Measurements from ENCODE around the gene YARS1.

The YARS1 gene

DNA sequence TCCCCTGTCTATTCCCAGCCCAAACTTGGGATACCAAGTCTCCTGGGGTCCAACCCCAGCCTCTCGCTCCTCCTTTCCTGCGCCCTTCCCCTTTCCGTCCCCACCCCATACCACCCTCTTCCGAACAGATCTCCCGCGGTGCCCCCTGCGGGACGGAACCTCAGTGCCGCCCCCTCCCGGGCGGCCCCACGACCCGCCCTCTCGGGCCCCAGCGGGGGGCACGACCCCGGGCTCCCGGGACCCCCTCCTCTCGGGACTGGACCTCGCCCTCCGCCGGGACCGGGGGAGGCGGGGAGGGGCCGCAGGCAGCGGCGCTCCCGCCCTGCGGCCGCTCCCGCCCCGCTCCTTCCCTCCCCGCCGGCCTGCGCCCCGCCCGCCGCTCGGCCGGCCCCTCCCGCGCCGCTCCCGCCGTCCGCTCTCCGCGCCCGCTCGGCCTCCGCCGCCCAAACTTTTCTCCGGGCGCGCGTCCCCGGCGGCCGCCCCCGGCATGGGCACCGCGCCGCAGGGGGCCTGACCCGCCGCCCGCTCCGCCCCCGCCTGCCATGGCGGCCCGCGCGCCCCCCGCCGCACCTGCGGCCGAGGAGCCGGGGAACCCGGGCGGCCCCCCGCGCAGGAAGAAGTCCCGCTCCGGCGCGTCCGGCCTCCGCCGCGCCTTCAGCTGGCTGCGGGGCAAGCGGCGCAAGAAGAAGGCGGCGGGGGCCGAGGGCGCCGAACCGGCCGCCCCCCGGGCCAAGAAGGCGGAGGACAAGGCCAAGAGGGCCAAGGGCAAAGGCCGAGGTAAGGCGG is 75.6 kb downstream of the YARS1 start:
- no peak for DNase-seq

DNA sequence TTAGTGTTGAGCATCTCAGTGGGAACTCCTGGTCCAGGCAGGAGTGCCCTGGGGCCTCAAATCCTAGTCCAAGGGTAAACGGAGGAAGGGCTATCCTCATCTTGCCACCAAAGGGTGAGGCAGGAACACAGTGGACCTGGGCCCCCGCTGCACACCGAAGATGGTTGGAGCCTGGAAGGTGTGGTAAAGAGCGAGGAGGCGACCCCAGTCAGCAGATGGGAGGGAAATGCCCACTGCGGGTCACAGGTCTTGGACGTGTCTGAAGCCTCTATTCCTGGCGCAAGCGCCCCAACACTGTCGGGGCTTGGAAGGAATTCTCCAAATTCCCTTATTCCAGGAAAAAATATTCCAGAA is 76.1 kb downstream of the YARS1 start:
- no peak for DNase-seq

DNA sequence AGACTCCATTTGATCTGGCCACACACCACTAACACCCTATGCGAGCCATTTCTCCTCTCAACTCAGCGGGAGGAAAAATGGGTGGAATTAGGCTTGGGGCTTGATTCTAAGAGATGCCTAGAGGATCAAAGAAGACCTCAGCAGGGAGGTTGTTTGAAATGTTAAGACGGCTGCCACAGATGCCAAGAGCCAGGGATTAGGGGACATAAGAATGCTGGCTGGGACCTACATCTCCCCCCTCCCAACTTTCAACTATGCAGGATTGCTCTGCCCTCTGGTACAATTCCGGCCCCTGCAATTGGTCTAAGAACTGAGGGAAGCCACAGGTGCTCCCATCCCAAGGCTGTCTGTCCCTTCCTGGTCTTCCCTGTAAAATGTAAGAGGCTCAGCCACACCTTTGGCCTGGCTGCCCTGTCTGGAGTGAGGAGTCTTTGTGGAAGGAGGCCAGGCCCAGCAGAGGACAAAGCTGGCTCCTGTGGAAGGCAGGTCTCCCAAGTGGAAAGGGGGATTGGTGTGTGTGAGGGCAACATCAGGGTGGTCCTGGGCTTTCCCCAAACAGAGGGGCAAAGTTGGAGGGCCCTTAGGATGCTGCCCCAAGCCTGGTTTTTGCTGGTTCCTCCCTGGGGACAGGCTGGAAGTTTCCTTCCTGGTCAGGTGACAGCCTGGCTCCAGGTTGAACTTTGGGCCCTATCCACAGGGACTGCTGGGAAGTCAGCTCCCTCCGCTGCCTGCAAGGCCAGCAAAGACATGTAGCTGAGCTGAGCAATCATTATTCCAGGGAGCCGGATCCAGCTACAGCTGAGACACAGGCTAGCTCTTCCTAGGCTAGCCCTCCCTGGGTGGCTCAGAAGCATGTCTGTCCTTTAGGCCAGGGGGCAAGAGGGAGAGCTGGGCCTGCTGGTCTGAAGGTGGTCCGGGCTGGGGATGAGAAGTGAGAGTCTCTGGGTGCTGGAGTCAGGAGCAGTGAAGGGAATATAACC is 80.1 kb downstream of the YARS1 start:
- no peak for DNase-seq

DNA sequence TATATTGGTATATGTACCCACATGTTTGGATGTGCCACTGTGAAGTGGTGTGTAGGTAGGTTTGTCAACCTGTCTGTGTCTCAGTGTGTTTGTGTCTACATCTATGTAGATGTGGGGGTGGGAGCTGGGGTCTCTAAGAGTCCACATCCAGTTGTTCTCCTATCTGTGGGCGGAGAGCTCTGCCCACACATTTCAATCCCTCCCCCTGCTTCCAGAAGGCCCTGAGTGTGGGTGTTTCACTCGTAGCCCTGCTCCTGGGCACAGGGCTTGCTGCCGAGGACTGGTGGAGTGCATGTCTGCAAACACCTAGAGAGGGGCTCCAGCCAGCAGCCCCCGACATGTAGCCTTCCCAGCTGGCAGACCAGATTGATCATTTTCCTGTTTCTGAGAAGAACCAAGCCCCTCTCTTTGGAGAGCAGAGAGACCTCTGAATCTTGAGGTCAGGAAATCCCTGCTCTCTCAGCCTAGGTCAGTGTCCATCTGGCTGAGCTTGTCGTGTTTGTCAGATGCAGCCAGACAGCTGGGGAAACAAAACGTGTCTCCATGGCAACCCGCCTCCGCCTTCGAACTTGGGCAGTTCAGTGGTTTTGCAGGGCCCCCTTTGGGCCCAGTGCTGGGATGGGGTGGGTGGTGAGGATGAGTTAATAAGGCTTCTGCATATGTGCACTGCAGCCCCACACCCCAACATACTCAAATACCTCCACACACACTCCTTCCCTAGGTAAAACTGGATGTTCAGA is 83.4 kb downstream of the YARS1 start:
- DNase-seq, result no peak

DNA sequence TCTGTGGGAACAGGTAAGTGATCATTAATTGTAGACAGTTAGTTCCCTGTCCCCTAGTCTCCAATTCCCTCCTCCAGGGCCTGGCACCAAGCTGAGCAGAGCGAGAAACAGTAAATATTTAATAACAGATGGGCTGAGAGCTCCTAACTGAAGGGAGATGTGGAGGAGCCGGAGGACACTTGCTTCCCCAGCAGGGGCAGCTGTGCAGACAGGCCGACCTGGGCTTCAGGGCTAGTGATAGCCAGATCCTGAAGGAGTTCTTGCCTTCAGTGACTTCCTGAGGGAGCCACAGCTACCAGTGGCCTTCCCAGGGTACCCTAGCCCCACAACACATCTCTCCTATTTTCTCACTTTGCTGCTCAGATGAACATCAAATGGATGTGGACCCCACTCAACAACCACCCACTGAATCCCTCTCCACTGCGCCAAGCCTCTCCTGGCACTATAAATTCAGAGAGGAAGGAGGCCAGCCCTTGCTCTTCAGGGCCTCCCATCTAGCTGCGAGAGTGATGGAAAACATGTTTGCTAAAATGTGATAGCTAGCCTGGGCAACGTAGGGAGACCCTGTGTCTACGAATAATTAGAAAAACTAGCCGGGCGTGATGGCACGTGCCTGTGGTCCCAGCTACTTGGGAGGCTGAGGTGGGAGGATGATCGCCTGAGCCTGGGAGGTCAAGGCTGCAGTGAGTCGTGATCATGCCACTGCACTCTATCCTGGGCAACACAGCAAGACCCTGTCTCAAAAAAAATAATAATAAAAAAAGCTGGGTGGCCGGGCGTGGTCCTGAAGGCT is 87.7 kb downstream of the YARS1 start:
- DNase-seq, result no peak

DNA sequence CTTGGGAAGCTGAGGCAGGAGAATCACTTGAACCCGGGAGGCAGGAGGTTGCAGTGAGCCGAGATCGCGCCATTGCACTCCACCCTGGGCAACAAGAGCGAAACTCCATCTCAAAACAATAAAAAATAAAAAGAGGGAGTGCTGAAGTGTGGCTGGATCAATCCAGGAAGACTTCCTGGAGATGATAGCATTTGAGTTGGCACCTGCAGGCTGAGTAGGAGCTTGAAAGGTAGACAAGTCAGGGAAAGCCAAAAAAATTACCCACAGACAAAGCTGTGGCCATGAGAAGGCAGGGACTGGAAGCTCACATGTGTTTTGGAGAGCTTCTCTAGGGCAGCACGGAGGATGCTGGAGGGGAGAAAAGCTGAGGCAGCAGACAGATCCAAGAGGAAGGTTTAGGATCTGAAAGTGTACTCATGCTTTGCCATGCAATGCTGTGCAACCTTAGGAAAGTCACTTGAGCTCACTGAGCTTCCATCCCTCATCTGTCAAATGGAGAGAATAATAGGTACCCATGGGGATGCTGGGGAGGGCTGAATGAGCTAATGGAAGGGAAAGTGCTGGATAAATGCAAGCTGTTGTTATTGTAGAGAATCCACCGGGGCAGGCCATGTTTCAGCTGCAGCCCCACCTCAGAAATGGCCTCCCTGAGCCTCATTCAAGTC is 88.6 kb downstream of the YARS1 start:
- no peak for DNase-seq

DNA sequence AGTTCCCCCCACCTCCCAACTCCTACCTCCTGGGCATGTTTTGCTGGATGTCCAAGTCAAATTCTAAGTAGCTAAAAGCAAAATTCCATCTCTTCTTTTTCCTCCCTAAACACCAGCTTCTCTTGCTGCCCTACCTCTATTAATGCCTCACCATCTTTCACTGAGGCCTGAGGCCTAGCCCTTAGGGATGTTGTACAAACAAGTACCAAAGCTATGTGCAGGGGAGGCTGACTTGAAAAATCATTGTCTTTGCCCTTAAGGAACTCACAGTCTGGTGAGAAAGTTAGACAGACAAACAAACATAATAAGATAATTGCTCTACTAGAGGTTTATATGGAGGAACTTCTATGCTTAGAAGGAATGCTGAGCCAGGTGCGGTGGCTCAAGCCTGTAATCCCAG is 89.3 kb downstream of the YARS1 start:
- no peak for DNase-seq

DNA sequence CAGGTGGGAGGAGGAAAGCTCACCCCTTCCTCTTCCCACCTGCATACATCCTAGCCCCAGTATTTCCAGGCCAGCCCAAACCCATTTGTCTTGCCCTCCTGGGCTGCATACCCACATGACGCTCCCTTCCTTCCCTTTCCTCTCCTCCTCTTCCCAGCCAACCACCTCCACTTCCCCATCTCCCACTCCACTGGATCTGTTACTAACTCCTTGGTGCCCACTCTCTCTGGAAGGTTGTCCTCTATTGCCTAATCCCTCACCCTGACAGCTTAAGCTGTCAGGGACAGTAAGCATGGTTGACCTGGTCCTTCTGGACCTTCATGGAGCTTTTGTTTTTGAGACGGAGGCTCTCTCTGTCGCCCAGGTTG is 91.6 kb downstream of the YARS1 start:
- DNase-seq, result no peak
